Activated CD8-positive, alpha-beta T cell treated with anti-CD3 and anti-CD28 coated beads, Interleukin-2, amount 10 ng/mL, durations not matched to agents 7 days and 5 days (primary cell): ENCODE measurements around the gene CSN3. TPM values are rescaled to one million over a fixed set of nuclear protein-coding genes. Genes with fewer than 3 reads are reported as not detected.
"Not testable (repeated sequence)": the region's sequence is repeated elsewhere in the genome, so short reads cannot be mapped to it uniquely, and the experiment has no call there.

Source experiments
- ATAC-seq: fragments of 150-1000 bp; cut with Tn5 transposase; one replicate; pipeline ENCODE4 v1.10.0; 2021; ENCODE audit warnings: moderate library complexity
- CTCF ChIA-PET: fragments of 350-600 bp; sonication (Branson Sonifier 250); formaldehyde crosslinking; loops from one replicate; lab custom pipeline; 2021; ENCODE audit warnings: antibody characterized with exemption; lab: Charles Lee
- POLR2A ChIA-PET: fragments of 350-600 bp; sonication (Branson Sonifier 250); formaldehyde crosslinking; loops from one replicate; lab custom pipeline; 2021; ENCODE audit warnings: antibody characterized with exemption; lab: Charles Lee
- DNase-seq: peaks from one replicate; pipeline ENCODE4 v3.0.0-alpha.2; 2020
- H3K27ac Mint-ChIP-seq: one replicate; pipeline ENCODE4 v1.8.0; 2021; ENCODE audit warnings: mild to moderate bottlenecking, mixed read lengths
- H3K27me3 Mint-ChIP-seq: one replicate; pipeline ENCODE4 v1.8.0; 2021; ENCODE audit warnings: low read depth, mixed read lengths
- H3K36me3 Mint-ChIP-seq: one replicate; pipeline ENCODE4 v1.8.0; 2021; ENCODE audit warnings: low read depth, mixed read lengths
- H3K4me1 Mint-ChIP-seq: one replicate; pipeline ENCODE4 v1.8.0; 2021; ENCODE audit warnings: low read depth, mixed read lengths
- H3K4me3 Mint-ChIP-seq: one replicate; pipeline ENCODE4 v1.8.0; 2021; ENCODE audit warnings: mild to moderate bottlenecking, mixed read lengths
- H3K9me3 Mint-ChIP-seq: one replicate; pipeline ENCODE4 v1.8.0; 2022; ENCODE audit warnings: mixed read lengths; ENCODE audit not compliant: insufficient read depth
- total RNA-seq, 2 experiments: library from RNA; stranded (reverse); gene quantifications; one replicate each; pipeline ENCODE4 v1.2.3, GENCODE V29; 2021

Gene CSN3, protein sequence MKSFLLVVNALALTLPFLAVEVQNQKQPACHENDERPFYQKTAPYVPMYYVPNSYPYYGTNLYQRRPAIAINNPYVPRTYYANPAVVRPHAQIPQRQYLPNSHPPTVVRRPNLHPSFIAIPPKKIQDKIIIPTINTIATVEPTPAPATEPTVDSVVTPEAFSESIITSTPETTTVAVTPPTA
- total RNA-seq, result not detected

DNA sequence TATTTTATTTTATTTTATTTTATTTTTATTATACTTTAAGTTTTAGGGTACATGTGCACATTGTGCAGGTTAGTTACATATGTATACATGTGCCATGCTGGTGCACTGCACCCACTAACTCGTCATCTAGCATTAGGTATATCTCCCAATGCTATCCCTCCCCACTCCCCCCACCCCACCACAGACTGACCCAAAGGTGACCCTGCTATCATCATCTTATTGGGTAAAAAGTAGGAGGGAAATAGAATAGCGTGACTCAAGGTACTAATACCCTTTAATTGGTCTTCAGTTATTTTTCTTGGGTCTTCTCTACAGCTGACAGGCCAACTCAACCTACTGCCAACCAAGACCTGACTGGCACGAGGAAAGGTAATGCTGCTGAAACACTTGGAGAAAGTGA is at the start of gene CSN3:
Gene CSN3 (plus strand): TSS at position 301 of the 400 bp plus-strand sequence. CDS start 2,223 bp downstream, outside the sequence.
- H3K9me3 Mint-ChIP-seq, H3K27ac Mint-ChIP-seq, H3K4me3 Mint-ChIP-seq, H3K36me3 Mint-ChIP-seq, H3K4me1 Mint-ChIP-seq, POLR2A ChIA-PET, ATAC-seq, DNase-seq, H3K27me3 Mint-ChIP-seq, CTCF ChIA-PET: not testable (repeated sequence)

DNA sequence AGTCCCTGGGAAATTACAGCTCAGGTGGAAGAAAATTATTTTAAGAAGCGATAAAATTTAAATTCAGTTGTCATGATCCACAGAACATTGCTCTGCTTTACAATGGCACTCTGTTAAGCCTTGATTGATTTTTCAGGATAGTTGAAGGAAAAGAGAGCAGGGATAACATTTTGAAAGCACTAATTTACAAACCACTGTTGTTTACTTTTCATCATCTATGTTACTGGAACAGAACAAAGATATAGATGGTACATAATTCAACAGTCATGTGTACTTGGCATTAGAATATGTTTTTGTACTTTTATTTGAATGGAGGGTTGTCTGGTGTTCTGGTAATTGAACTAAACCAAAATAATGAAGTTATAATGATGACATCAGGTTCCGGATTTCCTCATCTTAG is 49.5 kb upstream of the CSN3 start:
- ChIA-PET CTCF (interaction anchor here (0.7 kb wide), 1 partner anchor 9 kb away, joined by 4 read pairs; no protein-coding TSS in a partner anchor), POLR2A (no interaction called here)
- Mint-ChIP-seq H3K4me1 (no peaks in the 10 kb centered on the region), H3K9me3 (no peaks in the 10 kb centered on the region), H3K27me3 (no peaks in the 10 kb centered on the region), H3K36me3 (no peaks in the 10 kb centered on the region), H3K27ac (no peak overlapping the region), H3K4me3 (no peak overlapping the region)
- DNase-seq, result no peak
- ATAC-seq, result no peak

DNA sequence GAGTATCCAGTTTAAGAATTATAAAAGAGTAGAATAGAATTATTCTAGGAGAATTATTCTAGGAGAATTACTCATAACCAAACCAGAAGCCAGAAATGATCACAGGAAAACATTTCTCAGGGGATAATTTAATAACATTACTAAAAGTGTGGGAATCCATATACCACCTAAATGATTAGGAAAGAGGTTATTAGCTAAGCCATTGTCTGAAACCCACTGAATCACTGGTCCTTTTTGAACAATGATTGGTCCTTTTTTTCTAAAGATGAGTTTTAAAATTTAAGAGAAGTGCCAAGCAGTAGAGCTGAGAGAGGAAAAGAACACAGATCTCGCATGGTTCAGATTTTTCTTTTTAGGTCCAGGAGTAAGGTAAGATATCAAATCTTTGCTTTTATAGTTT is 47.0 kb upstream of the CSN3 start, which contains the start of gene ODAM:
Gene ODAM (plus strand): TSS at position 301 of the 400 bp plus-strand sequence. CDS start 819 bp downstream, outside the sequence.
- no peak for DNase-seq
- ChIA-PET CTCF (no interaction called here), POLR2A (no interaction called here)
- H3K4me1 Mint-ChIP-seq, result no peaks in the 10 kb centered on the region
- no peaks in the 10 kb centered on the region for H3K27me3 Mint-ChIP-seq
- ATAC-seq, result no peak
- H3K27ac Mint-ChIP-seq, result no peak within 1 kb of the TSS
- H3K9me3 Mint-ChIP-seq, result no peaks in the 10 kb centered on the region
- no peaks in the 10 kb centered on the region for H3K36me3 Mint-ChIP-seq
- H3K4me3 Mint-ChIP-seq, result no peak within 1 kb of the TSS

DNA sequence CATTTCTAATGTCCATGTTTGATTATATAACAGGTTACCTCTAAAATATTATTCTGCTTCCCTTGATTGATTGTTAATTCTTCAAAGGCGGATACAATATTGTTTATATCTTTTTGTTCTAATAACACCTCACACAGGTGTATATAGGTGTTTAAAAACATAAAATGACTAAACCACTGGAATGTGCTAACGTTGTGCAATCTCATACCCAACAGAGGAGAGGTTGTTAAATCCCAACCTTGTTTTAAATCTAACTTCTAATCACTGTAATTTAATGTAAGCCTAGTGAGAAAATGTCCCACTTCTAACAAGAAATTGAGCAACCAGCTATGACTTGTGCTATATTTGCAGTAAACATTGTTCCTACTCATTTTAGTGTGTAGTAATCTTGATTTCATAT is 45.5 kb upstream of the CSN3 start:
- ATAC-seq (no peak), DNase-seq (no peak)
- Mint-ChIP-seq H3K27me3 (no peaks in the 10 kb centered on the region), H3K36me3 (no peaks in the 10 kb centered on the region), H3K27ac (no peak overlapping the region), H3K9me3 (no peaks in the 10 kb centered on the region), H3K4me1 (no peaks in the 10 kb centered on the region), H3K4me3 (no peak overlapping the region)
- ChIA-PET POLR2A (no interaction called here), CTCF (no interaction called here)

DNA sequence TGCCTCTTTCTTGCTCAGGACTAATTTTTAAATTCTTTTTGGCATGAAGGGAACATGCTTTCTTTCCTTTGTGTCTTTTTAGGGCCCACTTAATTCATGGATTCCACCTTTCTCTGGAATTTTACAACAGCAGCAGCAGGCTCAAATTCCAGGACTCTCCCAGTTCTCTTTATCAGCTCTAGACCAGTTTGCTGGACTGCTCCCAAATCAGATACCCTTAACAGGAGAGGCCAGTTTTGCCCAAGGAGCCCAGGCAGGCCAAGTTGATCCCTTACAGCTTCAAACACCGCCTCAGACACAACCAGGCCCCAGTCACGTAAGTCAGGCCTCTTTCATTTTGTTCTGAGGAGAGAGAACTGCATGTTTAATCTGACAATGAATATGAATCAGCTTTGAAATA is 44.6 kb upstream of the CSN3 start:
- Mint-ChIP-seq H3K9me3 (no peaks in the 10 kb centered on the region), H3K4me3 (no peak overlapping the region), H3K27ac (no peak overlapping the region), H3K4me1 (no peaks in the 10 kb centered on the region), H3K27me3 (no peaks in the 10 kb centered on the region), H3K36me3 (no peaks in the 10 kb centered on the region)
- ChIA-PET CTCF (interaction anchor here (1.3 kb wide), 1 partner anchor 16 kb away, joined by 3 read pairs; no protein-coding TSS in a partner anchor), POLR2A (no interaction called here)
- DNase-seq, result no peak
- ATAC-seq, result no peak

DNA sequence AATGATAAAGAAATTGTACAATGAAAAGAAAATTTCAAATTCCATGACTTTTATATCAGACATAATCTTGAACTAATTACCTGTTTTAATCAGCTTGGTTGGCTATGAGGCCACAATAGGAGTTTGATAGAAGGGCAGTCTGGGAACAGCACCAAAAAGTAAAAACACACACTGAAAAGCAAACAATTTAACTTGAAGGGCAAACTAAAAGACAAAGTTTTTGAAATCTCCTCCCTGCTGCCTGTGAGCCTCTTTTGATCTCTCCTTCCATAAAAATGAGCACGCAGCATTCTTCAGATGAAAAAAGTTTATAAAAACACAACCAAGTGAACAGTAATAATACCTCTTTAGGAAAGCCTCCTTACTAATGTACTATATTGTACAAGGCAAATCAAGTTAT is 38.8 kb upstream of the CSN3 start:
- H3K4me3 Mint-ChIP-seq, result no peak overlapping the region
- no peak overlapping the region for H3K27ac Mint-ChIP-seq
- no peaks in the 10 kb centered on the region for H3K4me1 Mint-ChIP-seq
- no peaks in the 10 kb centered on the region for H3K9me3 Mint-ChIP-seq
- ATAC-seq, result no peak
- ChIA-PET POLR2A (no interaction called here), CTCF (no interaction called here)
- H3K36me3 Mint-ChIP-seq, result no peaks in the 10 kb centered on the region
- no peaks in the 10 kb centered on the region for H3K27me3 Mint-ChIP-seq
- DNase-seq, result no peak

DNA sequence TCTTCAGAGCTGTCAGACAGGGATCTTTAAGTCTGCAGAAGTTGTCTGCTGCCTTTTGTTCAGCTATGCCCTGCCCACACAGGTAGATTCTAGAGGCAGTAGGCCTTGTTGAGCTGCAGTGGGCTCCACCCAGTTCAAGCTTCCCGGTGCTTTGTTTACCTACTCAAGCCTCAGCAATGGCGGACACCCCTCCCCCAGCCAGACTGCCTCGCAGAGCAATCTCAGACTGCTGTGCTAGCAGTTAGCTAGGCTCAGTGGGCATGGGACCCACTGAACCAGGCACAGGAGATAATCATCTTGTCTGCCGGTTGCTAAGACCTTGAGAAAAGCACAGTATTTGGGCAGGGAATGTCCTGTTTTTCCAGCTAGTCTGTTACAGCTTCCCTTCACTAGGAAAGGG is 29.6 kb upstream of the CSN3 start:
- H3K4me1 Mint-ChIP-seq, POLR2A ChIA-PET, H3K9me3 Mint-ChIP-seq: not testable (repeated sequence)

DNA sequence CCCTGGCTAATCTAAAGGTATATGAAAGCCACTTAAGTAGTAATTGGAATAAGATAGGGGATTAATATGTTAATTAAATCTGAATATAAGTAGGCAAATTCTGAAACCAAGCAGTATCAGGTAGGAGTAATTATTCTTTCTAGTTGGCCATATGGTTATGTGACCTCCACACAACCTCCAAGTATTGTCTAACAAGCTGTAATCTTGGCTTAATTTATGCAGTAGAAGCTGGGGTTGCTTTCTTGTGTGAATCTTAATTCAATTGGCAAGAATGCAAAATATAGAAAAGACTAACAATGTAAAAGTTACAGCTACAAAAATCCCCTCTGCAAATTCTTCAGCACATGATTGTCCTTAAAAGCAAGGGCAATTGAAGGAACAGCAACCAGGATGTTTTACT is 26.3 kb upstream of the CSN3 start:
- H3K9me3 Mint-ChIP-seq, DNase-seq, POLR2A ChIA-PET, H3K27ac Mint-ChIP-seq, H3K36me3 Mint-ChIP-seq, H3K27me3 Mint-ChIP-seq, ATAC-seq, CTCF ChIA-PET, H3K4me3 Mint-ChIP-seq, H3K4me1 Mint-ChIP-seq: not testable (repeated sequence)

More for the DNA sequence above, 29.6 kb upstream of the CSN3 start:
- H3K27me3 Mint-ChIP-seq, CTCF ChIA-PET, H3K36me3 Mint-ChIP-seq, H3K27ac Mint-ChIP-seq, DNase-seq, H3K4me3 Mint-ChIP-seq, ATAC-seq: not testable (repeated sequence)

DNA sequence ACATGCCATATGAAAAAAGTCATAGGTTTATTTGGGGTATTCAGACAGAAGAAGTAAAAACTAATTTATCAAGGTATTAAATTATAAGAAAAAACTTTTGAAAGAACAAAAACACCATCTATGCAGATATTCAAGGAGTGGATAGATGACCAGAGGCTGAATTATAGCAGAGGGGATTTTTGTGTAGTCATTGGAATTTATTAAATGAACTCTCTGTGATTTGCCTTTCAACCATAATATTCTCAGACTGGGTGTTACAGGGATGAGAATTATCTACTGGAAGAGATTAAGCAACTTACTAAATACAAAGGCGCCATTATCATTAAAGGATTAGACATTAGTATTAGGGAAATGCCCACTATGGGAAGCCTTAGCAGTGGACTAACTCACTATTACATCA is 25.8 kb upstream of the CSN3 start:
- ATAC-seq, result not testable (repeated sequence)

DNA sequence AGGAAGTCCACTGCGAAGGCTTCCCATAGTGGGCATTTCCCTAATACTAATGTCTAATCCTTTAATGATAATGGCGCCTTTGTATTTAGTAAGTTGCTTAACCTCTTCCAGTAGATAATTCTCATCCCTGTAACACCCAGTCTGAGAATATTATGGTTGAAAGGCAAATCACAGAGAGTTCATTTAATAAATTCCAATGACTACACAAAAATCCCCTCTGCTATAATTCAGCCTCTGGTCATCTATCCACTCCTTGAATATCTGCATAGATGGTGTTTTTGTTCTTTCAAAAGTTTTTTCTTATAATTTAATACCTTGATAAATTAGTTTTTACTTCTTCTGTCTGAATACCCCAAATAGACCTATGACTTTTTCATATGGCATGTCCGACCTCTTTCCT is 21.0 kb upstream of the CSN3 start:
- H3K9me3 Mint-ChIP-seq, CTCF ChIA-PET, ATAC-seq: not testable (repeated sequence)

More for the DNA sequence above, 25.8 kb upstream of the CSN3 start:
- H3K9me3 Mint-ChIP-seq, H3K36me3 Mint-ChIP-seq, H3K27me3 Mint-ChIP-seq, CTCF ChIA-PET, H3K27ac Mint-ChIP-seq, H3K4me1 Mint-ChIP-seq, DNase-seq, POLR2A ChIA-PET, H3K4me3 Mint-ChIP-seq: not testable (repeated sequence)

DNA sequence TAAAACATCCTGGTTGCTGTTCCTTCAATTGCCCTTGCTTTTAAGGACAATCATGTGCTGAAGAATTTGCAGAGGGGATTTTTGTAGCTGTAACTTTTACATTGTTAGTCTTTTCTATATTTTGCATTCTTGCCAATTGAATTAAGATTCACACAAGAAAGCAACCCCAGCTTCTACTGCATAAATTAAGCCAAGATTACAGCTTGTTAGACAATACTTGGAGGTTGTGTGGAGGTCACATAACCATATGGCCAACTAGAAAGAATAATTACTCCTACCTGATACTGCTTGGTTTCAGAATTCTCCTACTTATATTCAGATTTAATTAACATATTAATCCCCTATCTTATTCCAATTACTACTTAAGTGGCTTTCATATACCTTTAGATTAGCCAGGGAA is 20.6 kb upstream of the CSN3 start:
- CTCF ChIA-PET, DNase-seq, H3K4me1 Mint-ChIP-seq, POLR2A ChIA-PET, H3K27me3 Mint-ChIP-seq, H3K4me3 Mint-ChIP-seq, H3K27ac Mint-ChIP-seq, ATAC-seq, H3K36me3 Mint-ChIP-seq, H3K9me3 Mint-ChIP-seq: not testable (repeated sequence)

More for the DNA sequence above, 21.0 kb upstream of the CSN3 start:
- POLR2A ChIA-PET, H3K27ac Mint-ChIP-seq, H3K27me3 Mint-ChIP-seq, H3K4me3 Mint-ChIP-seq, H3K36me3 Mint-ChIP-seq, H3K4me1 Mint-ChIP-seq, DNase-seq: not testable (repeated sequence)

DNA sequence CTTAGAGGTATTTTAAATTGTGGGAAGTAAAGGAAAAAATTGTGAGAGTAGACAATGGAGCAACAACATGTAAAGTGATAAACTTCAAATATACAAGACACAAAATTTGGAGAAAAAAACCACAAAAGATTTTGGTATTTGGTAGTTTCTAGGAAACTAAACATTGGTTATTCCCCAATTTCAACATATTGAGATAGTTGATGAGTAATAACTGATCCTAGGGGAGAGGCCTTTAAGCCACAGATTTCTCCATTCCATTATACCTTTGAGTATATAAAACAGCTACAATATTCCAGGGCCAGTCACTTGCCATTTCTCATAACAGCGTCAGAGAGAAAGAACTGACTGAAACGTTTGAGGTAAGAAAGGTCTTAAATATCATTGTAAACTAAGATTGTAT is 16.6 kb upstream of the CSN3 start, which contains the start of gene FDCSP:
Gene FDCSP (plus strand): TSS at position 301 of the 400 bp plus-strand sequence. CDS start 5,071 bp downstream, outside the sequence.
- CTCF ChIA-PET, result no interaction called here
- no peaks in the 10 kb centered on the region for H3K9me3 Mint-ChIP-seq
- no peaks in the 10 kb centered on the region for H3K36me3 Mint-ChIP-seq
- H3K4me3 Mint-ChIP-seq, result no peak within 1 kb of the TSS
- DNase-seq (no peak), ATAC-seq (no peak)
- no peak within 1 kb of the TSS for H3K27ac Mint-ChIP-seq
- H3K4me1 Mint-ChIP-seq, result no peaks in the 10 kb centered on the region
- POLR2A ChIA-PET, result no interaction called here
- H3K27me3 Mint-ChIP-seq, result no peaks in the 10 kb centered on the region
